ENCODE data around the gene AP1M1.

- TF ChIP-seq CTCF (conservative IDR thresholded peaks at IDR 0.05 in 1 of 2, IDR thresholded peaks at IDR 0.05 in 1 of 2; ENCODE audit: low read depth in 1 of 2, low read length in 2 of 2) (no peak), EZH2 (IDR thresholded peaks at IDR 0.05; ENCODE audit: low read length, missing control alignments) (no peak)
Observed at GRCh38 chr19:16232568-16232967, 34.9 kb downstream of the AP1M1 start.

Measured in fibroblast of lung (primary cell).